ENCODE data around the gene CLGN.
A peak's percentile ranks its signal among the peaks of the same experiment; 100 is the strongest.

The CLGN gene

DNA sequence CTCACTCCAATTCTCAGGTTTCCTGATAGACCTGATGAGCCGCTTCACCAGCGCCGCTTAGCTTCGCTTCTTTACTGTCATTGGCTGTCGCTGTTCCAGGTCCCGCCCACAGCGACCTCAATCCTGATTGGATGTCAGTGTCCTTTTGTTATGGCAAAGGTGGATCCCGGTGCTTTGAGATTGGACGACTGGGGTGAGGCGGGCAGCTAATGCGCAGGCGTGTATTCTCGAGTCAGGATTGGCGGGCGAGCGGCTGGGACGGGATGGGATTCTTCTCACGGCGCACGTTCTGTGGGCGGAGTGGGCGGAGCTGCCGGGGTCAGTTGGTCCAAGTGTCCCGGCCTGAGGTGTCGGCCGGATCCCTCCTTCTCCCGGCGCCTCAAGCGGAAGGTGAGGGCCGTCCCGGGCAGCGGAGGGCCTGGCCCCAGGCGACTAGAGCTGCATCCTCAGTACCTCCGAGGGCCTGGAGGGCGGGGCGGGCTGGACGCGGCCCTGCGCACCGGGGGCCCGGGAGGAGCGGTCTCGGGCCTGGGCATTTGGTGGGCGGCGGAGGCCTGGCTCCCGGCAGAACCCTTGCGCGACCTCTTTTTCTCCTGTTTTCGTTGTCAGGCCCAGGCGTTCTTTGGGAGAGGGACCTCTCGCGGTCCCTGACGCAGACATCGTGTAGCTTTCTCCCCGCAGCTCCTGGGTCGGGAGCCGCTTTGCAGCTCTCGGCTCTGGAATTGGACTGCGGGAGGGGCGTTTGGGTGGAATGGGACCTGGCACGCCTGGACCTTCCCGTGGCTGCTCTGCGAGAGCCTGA is 53.9 kb downstream of the CLGN start, which contains the start of gene SCOC:
Gene SCOC, plus strand, starts transcription at position 319 of the 802 bp plus-strand sequence. CDS start 5,525 bp downstream, outside the sequence.
- Histone ChIP-seq H3K4me3 (ENCODE audit: low read length) (peak within 1 kb of the TSS; percentile 76), H3K9me3 (replicated peaks; ENCODE audit: low read length) (no peaks in the 10 kb centered on the region), H3K4me1 (ENCODE audit: control insufficient read depth, insufficient read depth, low read length) (peaks cover 6% of the 10 kb centered on the region), H3K4me2 (ENCODE audit: low read length) (peak within 1 kb of the TSS; percentile 91), H3K36me3 (ENCODE audit: insufficient read depth, low read length) (no peaks in the 10 kb centered on the region), H3K27me3 (ENCODE audit: control insufficient read depth, insufficient read depth, low read length) (no peaks in the 10 kb centered on the region), H3K9ac (ENCODE audit: low read depth, low read length) (peak within 1 kb of the TSS; percentile 92)

DNA sequence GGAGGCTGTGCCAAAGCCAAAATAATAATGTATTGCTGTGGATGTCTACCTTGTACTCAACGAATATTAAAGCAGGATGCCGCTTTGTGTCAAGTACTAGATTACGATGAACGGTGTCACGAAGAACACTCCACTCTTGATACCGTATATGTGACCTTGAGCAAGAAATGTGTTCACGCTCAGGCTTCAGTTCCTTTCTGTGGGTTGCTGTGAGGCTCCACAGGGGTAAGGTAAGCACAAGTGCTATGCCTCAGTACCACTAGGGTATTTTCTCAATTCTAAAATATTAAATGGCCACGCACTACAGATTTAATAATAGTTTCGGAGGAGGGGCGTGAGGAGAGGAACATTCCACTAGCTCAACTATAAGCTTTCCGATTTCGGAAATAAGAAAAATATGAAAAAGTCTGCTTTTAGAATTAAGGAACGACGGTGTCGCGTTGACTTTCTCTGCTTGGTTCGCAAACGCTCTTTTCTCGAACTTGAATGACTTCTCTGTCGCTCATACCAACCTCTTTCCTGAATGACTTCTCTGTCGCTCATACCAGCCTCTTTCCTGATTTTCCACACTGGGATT is 54.6 kb downstream of the CLGN start:
- Histone ChIP-seq H3K9ac (ENCODE audit: low read depth, low read length) (peak overlapping the region; percentile 79), H3K4me3 (ENCODE audit: low read length) (peak overlapping the region; percentile 76)

DNA sequence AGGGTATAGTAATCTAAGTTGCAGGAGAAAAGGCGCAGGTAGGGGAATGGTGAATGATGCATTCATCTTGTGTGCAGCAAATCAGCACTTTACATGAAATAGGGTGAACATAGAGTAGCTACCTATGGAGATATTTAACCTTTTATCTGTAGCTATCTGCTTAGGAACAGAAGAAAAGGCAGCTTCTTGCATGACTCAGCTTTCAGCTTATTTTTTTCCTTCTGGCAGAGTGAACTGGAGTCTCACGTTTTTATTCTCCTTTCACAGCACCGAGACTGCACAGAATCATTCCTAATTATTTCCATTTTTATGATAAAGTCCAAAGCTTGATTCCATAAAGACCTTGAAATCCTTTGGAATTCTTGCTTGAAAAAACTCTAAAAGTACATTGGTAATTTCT is 58.8 kb downstream of the CLGN start:
- Histone ChIP-seq H3K4me3 (ENCODE audit: low read length) (no peak overlapping the region), H3K9ac (ENCODE audit: low read depth, low read length) (no peak overlapping the region), H3K36me3 (ENCODE audit: insufficient read depth, low read length) (no peaks in the 10 kb centered on the region), H3K27me3 (ENCODE audit: control insufficient read depth, insufficient read depth, low read length) (no peaks in the 10 kb centered on the region), H3K4me2 (ENCODE audit: low read length) (no peak overlapping the region), H3K4me1 (ENCODE audit: control insufficient read depth, insufficient read depth, low read length) (no peaks in the 10 kb centered on the region), H3K9me3 (replicated peaks; ENCODE audit: low read length) (no peaks in the 10 kb centered on the region)

More for the DNA sequence above, 54.6 kb downstream of the CLGN start:
- Histone ChIP-seq H3K4me2 (ENCODE audit: low read length) (peak overlapping the region; percentile 89), H3K27me3 (ENCODE audit: control insufficient read depth, insufficient read depth, low read length) (no peaks in the 10 kb centered on the region), H3K36me3 (ENCODE audit: insufficient read depth, low read length) (no peaks in the 10 kb centered on the region), H3K4me1 (ENCODE audit: control insufficient read depth, insufficient read depth, low read length) (peaks cover 6% of the 10 kb centered on the region), H3K9me3 (replicated peaks; ENCODE audit: low read length) (no peaks in the 10 kb centered on the region)

DNA sequence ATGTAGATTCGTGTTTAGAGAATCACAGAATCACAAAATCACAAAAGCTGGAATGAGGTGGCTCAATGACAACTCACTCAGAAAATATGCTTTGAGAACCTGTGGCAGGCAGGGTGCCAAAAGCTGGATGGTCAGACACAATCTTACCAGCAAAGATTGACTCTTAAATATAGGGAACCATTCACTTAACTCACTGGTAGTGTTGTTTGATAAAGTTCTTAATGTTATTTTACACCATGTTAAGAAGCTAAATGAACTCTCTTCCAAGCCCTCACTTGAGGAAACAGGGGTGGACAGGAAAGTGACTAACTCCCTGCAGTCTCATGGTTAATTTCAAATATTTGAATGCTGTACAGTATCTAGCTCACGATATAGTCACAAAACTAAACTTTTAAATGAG is 59.7 kb downstream of the CLGN start:
- H3K4me2 ChIP-seq (ENCODE audit: low read length), result no peak overlapping the region
- no peaks in the 10 kb centered on the region for H3K9me3 ChIP-seq (replicated peaks; ENCODE audit: low read length)
- H3K4me1 ChIP-seq (ENCODE audit: control insufficient read depth, insufficient read depth, low read length), result no peaks in the 10 kb centered on the region
- no peaks in the 10 kb centered on the region for H3K27me3 ChIP-seq (ENCODE audit: control insufficient read depth, insufficient read depth, low read length)
- H3K36me3 ChIP-seq (ENCODE audit: insufficient read depth, low read length), result no peaks in the 10 kb centered on the region
- H3K4me3 ChIP-seq (ENCODE audit: low read length), result no peak overlapping the region
- H3K9ac ChIP-seq (ENCODE audit: low read depth, low read length), result no peak overlapping the region

DNA sequence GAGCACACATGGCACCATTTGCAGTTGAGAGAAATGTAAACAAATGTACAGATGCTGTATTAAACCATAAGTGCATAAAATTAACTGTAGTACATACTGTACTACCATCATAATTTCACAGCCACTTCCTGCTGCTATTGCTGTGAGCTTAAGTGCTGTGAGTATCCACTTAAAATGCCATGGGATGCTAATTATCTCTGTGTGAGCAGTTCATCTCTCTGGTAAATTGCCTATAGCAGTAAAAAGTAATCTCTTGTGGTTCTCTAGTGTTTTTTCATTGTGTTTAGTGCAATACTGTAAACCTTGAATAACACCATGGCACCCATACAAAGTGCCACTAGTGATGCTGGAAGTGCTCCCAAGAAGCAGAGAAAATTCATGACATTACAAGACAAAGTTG is 63.9 kb downstream of the CLGN start:
- Histone ChIP-seq H3K4me2 (ENCODE audit: low read length) (no peak overlapping the region), H3K36me3 (ENCODE audit: insufficient read depth, low read length) (no peaks in the 10 kb centered on the region), H3K4me1 (ENCODE audit: control insufficient read depth, insufficient read depth, low read length) (no peaks in the 10 kb centered on the region), H3K27me3 (ENCODE audit: control insufficient read depth, insufficient read depth, low read length) (peaks cover 6% of the 10 kb centered on the region), H3K9ac (ENCODE audit: low read depth, low read length) (no peak overlapping the region), H3K4me3 (ENCODE audit: low read length) (no peak overlapping the region), H3K9me3 (replicated peaks; ENCODE audit: low read length) (no peaks in the 10 kb centered on the region)

DNA sequence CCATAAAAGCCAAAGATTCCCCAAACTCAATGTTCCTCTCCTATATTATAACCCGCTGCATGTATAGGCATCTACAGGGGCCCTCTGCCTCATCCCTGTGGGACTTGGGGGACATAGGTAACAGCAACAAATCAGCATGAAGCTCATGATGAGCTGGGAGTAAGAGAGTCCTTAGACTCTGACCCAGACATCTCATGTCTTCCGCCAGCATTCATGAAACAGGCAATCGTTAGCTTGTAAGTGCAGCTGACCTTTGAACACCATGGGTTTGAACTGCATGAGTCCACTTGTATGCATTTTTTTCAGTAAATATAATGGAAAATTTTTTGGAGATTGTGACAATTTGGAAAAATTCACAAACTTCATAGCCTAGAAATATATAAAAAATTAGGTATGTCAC is 64.4 kb downstream of the CLGN start:
- Histone ChIP-seq H3K4me2 (ENCODE audit: low read length) (no peak overlapping the region), H3K27me3 (ENCODE audit: control insufficient read depth, insufficient read depth, low read length) (peaks cover 9% of the 10 kb centered on the region), H3K4me3 (ENCODE audit: low read length) (no peak overlapping the region), H3K9ac (ENCODE audit: low read depth, low read length) (no peak overlapping the region), H3K36me3 (ENCODE audit: insufficient read depth, low read length) (no peaks in the 10 kb centered on the region), H3K9me3 (replicated peaks; ENCODE audit: low read length) (no peaks in the 10 kb centered on the region), H3K4me1 (ENCODE audit: control insufficient read depth, insufficient read depth, low read length) (no peaks in the 10 kb centered on the region)

DNA sequence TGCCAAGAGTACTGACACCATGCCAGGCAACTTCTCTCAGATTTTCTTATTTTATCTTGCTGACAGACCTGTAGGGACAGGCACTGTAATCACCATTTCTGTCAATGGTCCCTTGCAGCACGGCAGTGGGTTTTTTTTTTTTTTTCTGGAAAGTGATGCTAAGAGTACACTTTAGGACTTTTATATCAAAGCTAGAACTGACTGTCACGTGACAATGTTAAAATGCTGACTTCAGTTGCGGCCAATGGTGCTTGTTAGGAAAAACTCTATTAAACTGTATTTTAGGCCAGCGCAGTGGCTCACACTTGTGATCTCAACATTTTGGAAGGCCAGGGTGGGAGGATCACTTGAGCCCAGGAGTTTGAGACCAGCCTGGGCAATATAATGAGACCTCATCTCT is 66.3 kb downstream of the CLGN start:
- Histone ChIP-seq H3K36me3 (ENCODE audit: insufficient read depth, low read length) (no peaks in the 10 kb centered on the region), H3K9ac (ENCODE audit: low read depth, low read length) (no peak overlapping the region), H3K27me3 (ENCODE audit: control insufficient read depth, insufficient read depth, low read length) (peaks cover 19% of the 10 kb centered on the region)

DNA sequence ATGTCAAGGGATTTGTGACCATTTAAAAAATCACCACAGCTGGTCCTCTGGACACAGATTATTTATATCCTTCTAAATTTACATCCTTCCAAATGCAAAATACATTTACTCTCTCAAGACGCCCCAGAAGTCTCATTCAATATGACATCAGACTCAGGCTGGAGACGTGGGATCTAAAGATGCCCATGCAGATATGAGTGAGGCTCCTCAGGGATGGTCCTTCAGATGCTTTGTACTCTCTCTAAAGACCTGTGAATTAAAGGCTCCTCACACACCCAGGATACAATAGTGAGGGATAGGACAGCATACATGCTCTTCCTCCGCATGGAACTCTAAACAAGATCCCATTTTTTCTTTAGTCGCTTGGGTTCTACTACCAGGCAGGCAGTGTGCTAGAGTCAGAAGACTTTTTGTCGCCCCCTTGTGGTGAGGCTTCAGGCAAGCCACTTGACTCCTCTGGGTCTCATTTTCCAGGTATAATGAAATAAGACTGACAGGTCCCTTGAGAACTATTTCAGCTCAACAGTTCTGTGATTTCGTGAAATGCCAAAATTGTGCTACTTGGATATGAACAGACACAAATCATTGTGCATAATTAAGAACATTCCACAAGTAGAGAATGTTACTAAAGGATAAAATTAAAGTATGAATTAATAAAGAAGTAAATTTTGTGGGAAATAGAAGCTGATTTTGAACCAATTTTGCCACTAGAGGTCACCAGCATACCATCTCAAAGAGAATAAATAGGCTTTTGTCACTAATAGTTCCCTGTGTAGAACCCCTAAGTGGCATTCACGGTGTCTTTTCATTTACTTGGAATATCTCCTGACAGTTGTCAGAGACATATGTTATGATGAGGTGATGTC is 67.7 kb downstream of the CLGN start:
- H3K9ac ChIP-seq (ENCODE audit: low read depth, low read length), result no peak overlapping the region
- no peak overlapping the region for H3K4me2 ChIP-seq (ENCODE audit: low read length)
- peaks cover 19% of the 10 kb centered on the region for H3K27me3 ChIP-seq (ENCODE audit: control insufficient read depth, insufficient read depth, low read length)
- H3K4me1 ChIP-seq (ENCODE audit: control insufficient read depth, insufficient read depth, low read length), result no peaks in the 10 kb centered on the region
- no peak overlapping the region for H3K4me3 ChIP-seq (ENCODE audit: low read length)
- no peaks in the 10 kb centered on the region for H3K9me3 ChIP-seq (replicated peaks; ENCODE audit: low read length)
- no peaks in the 10 kb centered on the region for H3K36me3 ChIP-seq (ENCODE audit: insufficient read depth, low read length)

More for the DNA sequence above, 66.3 kb downstream of the CLGN start:
- Histone ChIP-seq H3K9me3 (replicated peaks; ENCODE audit: low read length) (no peaks in the 10 kb centered on the region), H3K4me3 (ENCODE audit: low read length) (no peak overlapping the region), H3K4me1 (ENCODE audit: control insufficient read depth, insufficient read depth, low read length) (no peaks in the 10 kb centered on the region), H3K4me2 (ENCODE audit: low read length) (no peak overlapping the region)

DNA sequence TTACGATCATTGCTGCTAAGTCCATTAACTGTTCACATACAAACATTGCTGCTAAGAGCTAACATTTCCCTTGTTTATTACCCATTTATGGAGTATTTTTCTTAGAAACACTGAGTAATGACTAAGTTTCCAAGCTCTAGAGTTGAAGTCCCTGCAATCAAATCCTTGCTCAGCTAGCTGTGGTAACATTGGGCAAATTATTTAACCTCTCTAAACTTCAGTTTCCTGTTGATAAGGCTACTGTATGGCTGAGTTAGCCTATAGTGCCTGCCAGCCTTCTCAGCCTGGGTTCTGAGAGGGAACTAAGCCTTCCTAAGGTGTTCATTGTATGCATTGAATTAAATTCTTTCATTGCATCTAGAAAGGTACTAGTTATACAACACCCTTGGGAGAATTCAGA is 69.2 kb downstream of the CLGN start:
- H3K36me3 ChIP-seq (ENCODE audit: insufficient read depth, low read length), result no peaks in the 10 kb centered on the region
- no peak overlapping the region for H3K9ac ChIP-seq (ENCODE audit: low read depth, low read length)
- no peaks in the 10 kb centered on the region for H3K9me3 ChIP-seq (replicated peaks; ENCODE audit: low read length)
- no peak overlapping the region for H3K4me3 ChIP-seq (ENCODE audit: low read length)
- no peaks in the 10 kb centered on the region for H3K4me1 ChIP-seq (ENCODE audit: control insufficient read depth, insufficient read depth, low read length)
- H3K27me3 ChIP-seq (ENCODE audit: control insufficient read depth, insufficient read depth, low read length), result peaks cover 22% of the 10 kb centered on the region
- no peak overlapping the region for H3K4me2 ChIP-seq (ENCODE audit: low read length)

DNA sequence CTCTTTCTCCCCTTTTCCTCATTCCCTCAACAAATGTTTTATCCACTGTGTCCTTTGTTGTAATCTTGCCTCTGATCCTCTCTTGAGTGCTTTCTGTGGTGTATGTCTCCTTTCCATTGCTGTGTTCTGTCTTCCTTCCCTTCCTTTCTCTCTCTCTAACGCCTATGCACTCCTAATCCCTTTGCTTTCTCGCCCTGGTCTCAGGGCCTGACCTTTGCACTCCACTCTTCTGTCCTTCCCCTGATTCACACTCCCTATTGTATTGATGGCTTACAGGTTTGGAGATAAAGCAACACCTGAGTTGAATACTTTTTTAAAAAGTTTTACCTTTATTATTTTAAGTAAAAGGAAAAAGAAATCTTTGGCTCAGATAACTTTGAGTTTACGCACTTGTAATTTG is 69.6 kb downstream of the CLGN start:
- Histone ChIP-seq H3K4me1 (ENCODE audit: control insufficient read depth, insufficient read depth, low read length) (no peaks in the 10 kb centered on the region), H3K4me2 (ENCODE audit: low read length) (no peak overlapping the region), H3K9ac (ENCODE audit: low read depth, low read length) (no peak overlapping the region), H3K27me3 (ENCODE audit: control insufficient read depth, insufficient read depth, low read length) (peaks cover 24% of the 10 kb centered on the region), H3K36me3 (ENCODE audit: insufficient read depth, low read length) (no peaks in the 10 kb centered on the region), H3K9me3 (replicated peaks; ENCODE audit: low read length) (no peaks in the 10 kb centered on the region), H3K4me3 (ENCODE audit: low read length) (no peak overlapping the region)

DNA sequence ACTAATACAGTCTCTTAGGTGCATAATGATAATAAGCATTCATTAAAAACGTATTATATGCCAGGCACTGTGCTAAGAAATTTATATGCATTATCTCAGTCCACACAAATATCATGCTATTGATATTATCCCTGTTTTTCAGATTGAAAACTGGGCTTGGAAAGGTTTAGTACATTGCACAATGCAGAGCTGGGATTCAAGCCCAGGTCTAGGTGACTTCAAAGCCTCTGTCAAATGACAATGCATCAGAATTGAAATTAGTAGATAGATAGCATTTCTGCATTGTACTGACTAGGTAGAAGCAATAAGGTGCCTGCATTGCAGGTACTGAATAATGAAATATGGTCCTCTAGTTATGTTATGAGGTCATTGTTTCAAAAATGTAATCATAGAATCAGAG is 72.2 kb downstream of the CLGN start:
- no peak overlapping the region for H3K4me3 ChIP-seq (ENCODE audit: low read length)
- no peaks in the 10 kb centered on the region for H3K9me3 ChIP-seq (replicated peaks; ENCODE audit: low read length)
- H3K9ac ChIP-seq (ENCODE audit: low read depth, low read length), result no peak overlapping the region
- peaks cover 34% of the 10 kb centered on the region for H3K27me3 ChIP-seq (ENCODE audit: control insufficient read depth, insufficient read depth, low read length)
- no peak overlapping the region for H3K4me2 ChIP-seq (ENCODE audit: low read length)
- no peaks in the 10 kb centered on the region for H3K4me1 ChIP-seq (ENCODE audit: control insufficient read depth, insufficient read depth, low read length)
- H3K36me3 ChIP-seq (ENCODE audit: insufficient read depth, low read length), result no peaks in the 10 kb centered on the region

All from skeletal muscle satellite cell (primary cell).